HEK293T (cell line): ENCODE measurements around the gene RAMP3.

ENCODE experiments used
- BHLHE40 ChIP-seq: fragments of 450-650 bp; IDR thresholded peaks from 2 replicates; pipeline ENCODE4 v1.6.1; 2016; ENCODE audit warnings: mild to moderate bottlenecking, moderate library complexity, borderline replicate concordance
- CTBP1 ChIP-seq: fragments of 450-650 bp; IDR thresholded peaks from 2 replicates; pipeline ENCODE4 v1.6.1; 2016; ENCODE audit warnings: borderline replicate concordance
- ELF4 ChIP-seq: fragments of 450-650 bp; IDR thresholded peaks from 2 replicates; pipeline ENCODE4 v1.6.1; 2017; ENCODE audit warnings: antibody characterized with exemption
- FOXK2 ChIP-seq: fragments of 450-650 bp; IDR thresholded peaks from 2 replicates; pipeline ENCODE4 v1.6.1; 2016; ENCODE audit warnings: mild to moderate bottlenecking
- FOXM1 ChIP-seq: fragments of 450-650 bp; IDR thresholded peaks from 2 replicates; pipeline ENCODE4 v1.6.1; 2017; ENCODE audit warnings: mild to moderate bottlenecking, borderline replicate concordance
- NFRKB ChIP-seq: fragments of 450-650 bp; IDR thresholded peaks from 2 replicates; pipeline ENCODE4 v1.6.1; 2016; ENCODE audit warnings: mild to moderate bottlenecking, moderate library complexity
- SP1 ChIP-seq: fragments of 450-650 bp; IDR thresholded peaks from 2 replicates; pipeline ENCODE4 v1.6.1; 2017
- SUZ12 ChIP-seq: fragments of 450-650 bp; IDR thresholded peaks from 2 replicates; pipeline ENCODE4 v1.6.1; 2016; ENCODE audit warnings: mild to moderate bottlenecking
- ZNF384 ChIP-seq: fragments of 450-650 bp; IDR thresholded peaks from 2 replicates; pipeline ENCODE4 v1.6.1; 2016

GRCh38 chr7:45223728-45224630, 66.4 kb downstream of the RAMP3 start:
- TF ChIP-seq FOXK2 (no peak), ELF4 (no peak), NFRKB (no peak), FOXM1 (no peak), SP1 (no peak), CTBP1 (no peak), BHLHE40 (no peak), SUZ12 (no peak), ZNF384 (no peak)
